HG03469 (cell line): Measurements from ENCODE around the gene GGPS1.
"Not testable (repeated sequence)": the region's sequence is repeated elsewhere in the genome, so short reads cannot be mapped to it uniquely, and the experiment has no call there.

Source experiments
- ATAC-seq: cut with Tn5 transposase; IDR thresholded peaks from one replicate; pipeline ENCODE4 v1.9.1; 2021; ENCODE audit warnings: mild to moderate bottlenecking, moderate library complexity, moderate number of reproducible peaks; ENCODE audit not compliant: unreplicated experiment

The GGPS1 gene

GRCh38 chr1:235304549-235305451 is 23.6 kb upstream of the GGPS1 start:
- no peak for ATAC-seq

- ATAC-seq = no peak
Observed at GRCh38 chr1:235307158-235308124, 20.9 kb upstream of the GGPS1 start.

DNA sequence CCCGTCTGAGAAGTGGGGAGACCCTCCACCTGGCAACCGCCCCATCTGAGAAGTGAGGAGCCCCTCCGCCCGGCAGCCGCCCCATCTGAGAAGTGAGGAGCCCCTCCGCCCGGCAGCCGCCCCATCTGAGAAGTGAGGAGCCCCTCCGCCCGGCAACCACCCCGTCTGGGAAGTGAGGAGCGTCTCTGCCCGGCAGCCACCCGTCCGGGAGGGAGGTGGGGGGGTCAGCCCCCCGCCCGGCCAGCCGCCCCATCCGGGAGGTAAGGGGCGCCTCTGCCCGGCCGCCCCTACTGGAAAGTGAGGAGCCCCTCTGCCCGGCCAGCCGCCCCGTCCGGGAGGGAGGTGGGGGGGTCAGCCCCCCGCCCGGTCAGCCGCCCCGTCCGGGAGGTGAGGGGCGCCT is 19.2 kb upstream of the GGPS1 start:
- ATAC-seq = not testable (repeated sequence)

- ATAC-seq = no peak
Observed at GRCh38 chr1:235313262-235313661, 15.1 kb upstream of the GGPS1 start.

DNA sequence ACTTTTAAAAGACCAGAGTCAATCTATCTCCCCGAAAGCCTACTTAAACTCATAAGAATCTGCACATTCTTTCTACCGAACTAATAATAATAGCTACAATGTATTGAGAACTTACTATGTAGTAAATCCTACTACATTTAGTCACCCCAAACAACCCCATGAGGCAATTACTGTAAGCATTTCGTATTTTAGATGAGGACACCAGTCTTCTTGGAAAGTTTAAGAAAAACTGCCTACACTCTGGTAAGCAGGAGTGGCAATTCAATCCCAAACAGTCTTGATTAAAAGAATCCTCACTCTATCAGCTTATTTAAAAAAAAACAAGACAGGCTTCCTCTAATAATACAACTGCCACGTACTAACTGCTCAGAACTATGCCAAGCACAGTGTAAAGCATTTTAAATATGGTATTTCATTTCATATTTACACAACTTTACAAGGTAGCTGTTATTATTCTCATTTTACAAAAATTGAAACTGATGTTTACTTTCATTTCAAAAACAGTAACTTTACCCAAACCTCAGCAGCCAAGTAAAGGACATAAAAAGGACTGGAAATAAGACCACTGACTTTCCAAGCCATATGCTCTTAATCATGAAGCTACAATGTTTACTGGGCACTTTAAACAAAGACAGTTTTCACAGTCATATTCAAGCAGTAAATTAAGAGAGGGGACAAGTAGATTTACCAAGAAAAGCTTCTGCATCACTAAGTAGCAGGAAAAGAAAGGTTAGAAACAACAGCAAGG is 14.3 kb upstream of the GGPS1 start:
- ATAC-seq = no peak

DNA sequence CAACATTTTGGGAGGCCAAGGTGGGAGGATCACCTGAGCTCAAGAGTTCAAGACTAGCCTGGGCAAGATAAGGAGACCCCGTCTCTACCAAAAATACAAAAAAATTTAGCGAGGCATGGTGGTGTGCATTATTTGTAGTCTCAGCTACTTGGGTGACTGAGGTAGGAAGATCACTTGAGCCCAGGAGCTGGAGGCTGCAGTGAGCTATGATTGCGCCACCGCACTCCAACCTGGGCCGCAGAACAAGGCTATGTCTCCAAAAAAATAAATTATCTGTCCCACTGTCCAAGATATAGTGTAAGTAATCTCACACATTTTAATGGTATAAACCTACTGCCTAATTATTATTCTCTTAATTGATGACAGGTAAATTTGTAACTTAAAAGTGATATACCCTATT is 13.2 kb upstream of the GGPS1 start:
- ATAC-seq = no peak

DNA sequence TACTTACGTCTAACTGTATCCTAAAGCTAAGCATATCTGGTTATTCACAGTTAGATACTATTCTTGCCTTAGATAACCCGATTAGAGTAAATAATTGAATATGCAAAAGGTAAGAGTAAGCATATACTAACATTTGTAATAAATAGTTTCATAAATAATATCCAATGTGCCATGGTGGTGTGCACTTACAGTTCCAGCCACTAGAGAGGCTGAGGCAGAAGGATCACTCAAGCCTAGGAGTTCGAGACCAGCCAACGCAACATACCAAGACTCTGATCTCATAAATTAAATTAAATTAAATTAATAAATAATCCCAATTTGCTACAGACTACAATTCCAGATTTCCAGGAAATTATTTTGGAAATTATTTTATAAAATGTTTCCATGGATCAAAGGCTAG is 12.6 kb upstream of the GGPS1 start:
- ATAC-seq = no peak

GRCh38 chr1:235317168-235317567 is 11.2 kb upstream of the GGPS1 start:
- no peak for ATAC-seq

GRCh38 chr1:235319255-235319654 is 9.1 kb upstream of the GGPS1 start:
- ATAC-seq = no peak

DNA sequence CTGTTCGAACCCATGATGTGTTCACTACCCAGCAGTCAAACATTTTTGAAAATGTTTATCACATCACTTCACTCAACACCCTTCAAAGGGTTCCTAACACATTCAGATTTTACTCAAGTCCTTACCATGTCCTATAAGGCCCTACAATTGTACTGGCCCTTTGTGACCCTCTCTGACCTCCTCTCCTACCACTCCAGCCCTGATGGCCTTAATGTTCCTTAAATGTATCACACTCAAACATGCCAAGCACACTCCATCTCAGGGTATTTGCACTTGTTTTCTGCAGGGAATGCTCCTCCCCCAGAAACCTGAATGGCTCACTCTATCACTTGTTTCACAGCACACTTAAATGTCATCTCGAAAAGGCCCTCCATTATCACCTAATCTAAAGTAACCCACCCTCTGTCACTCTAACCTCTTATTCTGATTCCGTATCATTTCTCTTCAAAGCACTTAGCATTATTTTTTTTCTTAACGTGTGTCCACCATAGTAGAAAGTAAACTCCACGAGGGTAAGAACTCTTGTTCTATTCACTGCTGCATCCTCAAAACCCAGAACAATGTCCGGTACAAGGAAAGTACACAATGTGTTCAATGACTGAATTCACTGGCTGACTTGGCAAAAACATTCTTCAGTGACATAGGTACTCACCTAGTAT is 7.7 kb upstream of the GGPS1 start:
- no peak for ATAC-seq

- ATAC-seq = no peak
Observed at GRCh38 chr1:235324296-235324695, 4.1 kb upstream of the GGPS1 start.

DNA sequence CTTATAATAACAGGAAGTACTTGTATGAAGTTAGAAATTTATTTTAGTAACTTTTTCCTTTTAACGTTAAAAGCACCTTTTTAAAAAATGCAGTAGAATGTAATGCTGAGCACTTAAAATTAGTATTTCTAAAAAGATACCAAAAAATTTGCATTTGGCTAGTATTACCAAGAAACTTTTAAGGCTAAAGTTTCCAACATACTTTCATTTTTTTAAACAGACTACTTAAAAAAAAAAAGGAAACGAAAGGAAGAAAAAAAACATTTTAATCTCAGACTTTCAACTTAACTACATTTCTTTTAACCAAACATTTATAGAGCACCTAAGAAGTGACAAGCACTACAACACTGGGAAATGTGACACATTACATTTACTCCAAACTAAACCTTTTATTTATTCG is 3.2 kb upstream of the GGPS1 start:
- no peak for ATAC-seq

GRCh38 chr1:235325854-235326253 is 2.5 kb upstream of the GGPS1 start:
- ATAC-seq = no peak

DNA sequence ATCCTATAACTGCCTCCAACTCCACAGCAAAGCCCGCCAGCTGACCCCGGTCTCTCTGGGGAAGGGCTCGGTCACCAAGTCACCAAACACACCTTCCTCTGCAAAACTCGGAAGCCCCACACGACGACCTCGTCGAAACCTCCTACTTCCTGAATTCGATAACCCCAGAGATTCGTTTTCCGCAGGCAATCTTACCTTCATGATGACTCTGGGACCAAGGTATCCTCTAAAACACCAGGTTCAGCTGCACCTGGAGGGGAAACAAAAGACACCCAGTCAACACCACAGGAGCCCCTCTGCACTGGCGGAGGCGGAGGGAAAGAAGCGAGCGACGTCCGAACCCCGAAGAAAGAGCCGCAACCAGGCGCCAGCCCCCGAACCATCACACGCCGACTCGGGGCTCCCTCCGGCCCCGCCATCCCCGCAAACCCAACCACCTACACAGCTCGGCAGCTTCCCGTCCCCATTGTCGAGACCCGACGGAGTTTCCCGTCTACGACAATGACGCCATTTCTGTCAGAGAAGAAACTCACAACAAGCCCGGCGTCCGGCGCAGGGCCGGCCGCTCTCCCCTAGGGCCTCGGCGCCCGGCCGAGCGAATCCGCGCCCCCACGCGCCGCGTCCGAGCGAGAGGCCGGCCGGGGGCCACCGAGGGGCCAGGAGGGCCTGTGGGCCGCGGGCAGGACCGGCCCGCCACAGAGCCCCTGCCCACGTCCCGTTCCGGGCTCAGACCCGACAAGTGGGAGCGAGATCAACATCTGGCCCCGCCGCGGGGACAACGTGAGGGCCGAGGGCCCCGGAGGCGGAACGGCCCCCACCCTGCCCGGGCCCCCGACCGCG is 1.4 kb upstream of the GGPS1 start:
- no peak for ATAC-seq

DNA sequence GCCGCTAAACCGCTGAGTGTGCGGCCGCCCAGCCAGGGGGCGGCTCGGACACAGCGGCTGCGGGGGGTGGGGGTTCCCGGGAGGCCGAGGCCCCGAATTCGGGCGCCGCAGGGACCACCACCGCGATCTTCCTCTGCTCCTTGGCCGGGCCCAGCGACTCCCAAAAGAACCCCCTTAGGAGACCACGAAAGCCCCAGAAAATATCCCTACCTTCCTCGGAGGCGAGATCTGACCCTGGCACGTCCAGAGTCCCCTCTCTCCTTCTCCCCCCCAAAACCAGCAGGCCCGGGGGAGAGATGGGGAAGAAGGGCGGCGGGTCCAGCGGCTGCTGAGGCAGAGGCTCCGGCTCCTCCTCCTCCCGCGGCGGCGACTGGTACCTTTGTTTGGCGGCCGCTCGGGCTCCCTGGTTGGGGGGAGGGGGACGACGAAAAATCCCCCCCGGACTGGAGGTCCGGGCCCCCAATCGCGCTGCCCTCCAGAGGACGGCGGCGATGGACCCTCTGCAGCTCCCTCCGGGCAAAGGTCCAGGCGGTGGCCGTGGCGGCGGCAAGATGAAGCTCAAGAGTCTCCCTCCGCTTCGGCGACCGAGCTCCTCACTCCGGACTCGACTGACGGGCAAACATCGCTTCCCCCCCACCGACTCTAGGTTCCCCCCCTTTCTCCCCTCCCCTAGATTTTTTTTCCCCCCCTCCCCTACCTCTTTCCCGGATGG is 655 bp upstream of the GGPS1 start, which contains the start of gene ARID4B:
ARID4B (minus strand) TSS at position 621 of the 712 bp plus-strand sequence. CDS start 1,260 bp downstream, outside the sequence.
- no peak for ATAC-seq

DNA sequence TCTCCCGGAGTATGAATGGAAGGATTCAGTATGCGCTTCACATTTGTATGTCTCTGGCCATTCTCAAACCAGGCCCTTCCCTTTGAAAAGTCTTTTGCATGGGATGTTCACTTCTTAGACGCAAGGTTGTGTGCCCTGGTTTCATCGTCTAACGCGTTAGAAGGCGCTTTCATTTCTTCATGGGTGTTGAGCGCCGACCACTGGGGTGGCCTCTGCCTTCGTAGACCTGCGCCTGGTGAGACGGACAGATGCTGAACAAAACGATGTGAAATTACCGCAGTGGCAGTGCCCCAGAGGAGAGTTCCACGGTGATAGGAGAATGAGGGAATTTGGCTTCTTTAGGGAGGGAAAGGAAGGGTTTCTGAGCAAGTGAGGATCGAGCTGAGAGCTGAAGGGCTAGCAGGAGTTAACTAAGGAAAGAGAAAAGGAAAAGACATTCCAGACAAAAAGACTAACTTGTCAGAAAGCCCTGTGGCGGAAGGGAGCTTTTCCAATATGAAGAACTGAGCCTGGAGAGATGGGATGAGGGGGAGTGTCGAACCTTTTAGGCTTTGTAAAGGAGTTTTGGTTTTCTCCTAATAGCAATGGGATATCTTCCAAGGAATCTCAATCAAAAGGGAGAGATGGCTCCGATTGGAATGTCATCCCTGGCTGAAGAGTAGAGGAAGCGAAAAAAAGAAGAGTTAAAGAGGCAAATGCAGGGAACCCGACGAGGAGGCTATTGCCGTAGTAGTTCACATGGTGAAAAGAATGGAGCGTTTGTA is 951 bp downstream of the GGPS1 start:
- ATAC-seq = peak; percentile 6

DNA sequence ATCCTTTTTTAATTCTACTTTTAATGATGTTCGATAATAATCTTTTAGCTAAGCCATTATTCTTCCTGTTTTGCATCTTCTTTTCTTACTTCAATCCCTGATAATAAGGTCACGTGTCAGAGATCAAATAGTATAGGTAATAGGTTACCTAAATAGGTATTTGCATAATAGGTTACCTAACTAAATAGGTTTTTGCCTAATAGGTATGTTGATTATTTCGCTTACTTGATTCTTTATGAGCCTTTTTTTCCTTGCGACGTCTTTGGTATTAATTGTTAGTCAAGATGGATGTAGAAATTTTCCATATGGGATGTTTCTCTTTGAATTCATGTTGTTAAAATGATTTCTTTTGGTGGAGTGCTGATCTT is 2.5 kb downstream of the GGPS1 start:
- ATAC-seq = no peak

DNA sequence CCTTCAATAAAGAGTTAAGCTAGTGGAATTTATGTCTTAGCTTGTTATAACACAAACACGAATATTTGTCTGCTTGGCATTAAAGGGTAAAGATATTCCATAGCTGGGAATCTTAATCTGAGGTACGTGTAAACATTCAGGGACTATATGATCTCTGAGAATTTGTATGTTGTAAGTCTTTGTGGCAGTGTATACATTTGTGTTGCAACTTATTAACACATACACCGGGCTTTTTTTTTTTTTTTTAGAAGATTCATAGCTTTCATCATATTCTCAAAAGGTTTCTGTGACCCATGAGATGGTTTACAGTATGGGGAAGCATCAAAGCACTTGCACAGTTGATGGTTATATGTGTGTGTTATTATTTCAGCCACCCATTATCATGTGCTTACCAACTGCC is 3.0 kb downstream of the GGPS1 start:
- no peak for ATAC-seq
